ENCODE data around the gene KCNIP3.

Gene KCNIP3

DNA sequence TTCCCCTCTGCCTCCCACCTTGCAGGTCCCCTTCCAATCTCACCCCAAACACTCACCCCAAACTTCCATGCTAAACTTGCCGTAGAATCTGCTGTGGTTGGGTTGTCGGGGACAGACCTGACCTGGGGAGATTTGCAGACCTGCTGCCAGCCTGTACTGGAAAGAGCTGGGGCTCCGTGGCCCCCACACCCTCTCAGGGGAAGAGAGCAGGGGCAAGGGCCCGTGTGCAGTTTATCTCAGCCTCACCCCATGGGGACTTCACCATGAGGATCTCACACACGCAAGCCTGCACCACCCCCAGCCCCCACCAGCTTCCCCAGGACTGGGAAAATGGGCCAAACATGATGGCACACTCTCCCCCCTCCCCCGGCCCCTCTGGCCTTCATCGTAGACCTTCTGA lies 30.7 kb downstream of the KCNIP3 start:
- no peaks in the 10 kb centered on the region for H3K4me1 ChIP-seq (ENCODE audit: low read depth, poor library complexity, severe bottlenecking)
- H3K4me2 ChIP-seq, result no peak overlapping the region
- H3K79me2 ChIP-seq (ENCODE audit: insufficient read depth, low read depth), result no peaks in the 10 kb centered on the region
- H2AFZ ChIP-seq (ENCODE audit: low read depth), result no peak overlapping the region
- H3K27ac ChIP-seq, result no peak overlapping the region
- no peaks in the 10 kb centered on the region for H4K20me1 ChIP-seq (ENCODE audit: insufficient read depth)
- no peaks in the 10 kb centered on the region for H3K27me3 ChIP-seq (ENCODE audit: insufficient read depth, low read depth)
- H3K9ac ChIP-seq, result no peak overlapping the region
- no peak overlapping the region for H3K4me3 ChIP-seq (IDR thresholded peaks at IDR 0.05; ENCODE audit: insufficient read depth, low read depth, low read length)
- no peaks in the 10 kb centered on the region for H3K36me3 ChIP-seq (ENCODE audit: insufficient read depth)
- TF ChIP-seq, protein P1, sequence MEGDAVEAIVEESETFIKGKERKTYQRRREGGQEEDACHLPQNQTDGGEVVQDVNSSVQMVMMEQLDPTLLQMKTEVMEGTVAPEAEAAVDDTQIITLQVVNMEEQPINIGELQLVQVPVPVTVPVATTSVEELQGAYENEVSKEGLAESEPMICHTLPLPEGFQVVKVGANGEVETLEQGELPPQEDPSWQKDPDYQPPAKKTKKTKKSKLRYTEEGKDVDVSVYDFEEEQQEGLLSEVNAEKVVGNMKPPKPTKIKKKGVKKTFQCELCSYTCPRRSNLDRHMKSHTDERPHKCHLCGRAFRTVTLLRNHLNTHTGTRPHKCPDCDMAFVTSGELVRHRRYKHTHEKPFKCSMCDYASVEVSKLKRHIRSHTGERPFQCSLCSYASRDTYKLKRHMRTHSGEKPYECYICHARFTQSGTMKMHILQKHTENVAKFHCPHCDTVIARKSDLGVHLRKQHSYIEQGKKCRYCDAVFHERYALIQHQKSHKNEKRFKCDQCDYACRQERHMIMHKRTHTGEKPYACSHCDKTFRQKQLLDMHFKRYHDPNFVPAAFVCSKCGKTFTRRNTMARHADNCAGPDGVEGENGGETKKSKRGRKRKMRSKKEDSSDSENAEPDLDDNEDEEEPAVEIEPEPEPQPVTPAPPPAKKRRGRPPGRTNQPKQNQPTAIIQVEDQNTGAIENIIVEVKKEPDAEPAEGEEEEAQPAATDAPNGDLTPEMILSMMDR (conservative IDR thresholded peaks at IDR 0.05; ENCODE audit: low read depth, low read length), result no peak

DNA sequence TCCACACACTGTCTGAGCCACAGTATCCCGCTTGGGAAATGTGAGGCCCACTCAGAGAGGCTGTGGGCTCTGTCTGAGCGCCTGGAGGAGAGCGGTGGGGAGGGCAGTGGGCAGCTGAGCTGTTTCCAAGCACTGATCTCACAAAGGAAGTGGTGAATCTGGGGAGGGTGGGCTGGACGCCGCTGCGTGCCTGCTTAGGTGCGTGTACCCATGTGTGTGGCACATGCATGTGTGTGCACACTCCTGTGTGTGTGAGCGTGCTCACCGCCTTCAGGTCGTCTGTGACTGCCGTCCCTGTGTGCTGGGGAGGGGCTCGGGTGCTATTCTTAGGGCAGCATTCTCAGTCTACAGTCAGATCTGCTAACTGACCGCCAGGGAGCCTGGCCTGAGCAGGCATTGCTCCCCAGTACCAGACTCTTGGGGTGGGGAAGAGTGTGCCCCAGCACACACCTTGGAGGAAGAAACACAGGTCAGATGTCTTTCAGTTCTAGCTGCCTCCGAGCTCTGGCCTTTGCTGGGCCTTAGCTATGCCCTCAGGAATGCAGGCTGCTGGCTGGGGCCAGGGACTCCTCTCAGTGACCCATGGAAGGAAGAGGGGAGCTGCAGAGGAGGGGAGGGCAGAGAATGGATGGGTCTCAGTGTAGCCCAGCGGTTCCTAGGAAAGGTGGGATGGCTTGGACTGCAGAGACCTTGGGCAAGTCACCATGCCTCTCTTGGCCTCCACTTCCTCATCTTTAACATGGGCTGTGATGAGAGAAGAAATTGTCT lies 31.4 kb downstream of the KCNIP3 start:
- Histone ChIP-seq H3K79me2 (ENCODE audit: insufficient read depth, low read depth) (no peaks in the 10 kb centered on the region), H3K4me1 (ENCODE audit: low read depth, poor library complexity, severe bottlenecking) (no peaks in the 10 kb centered on the region), H3K27me3 (ENCODE audit: insufficient read depth, low read depth) (no peaks in the 10 kb centered on the region), H3K4me2 (no peak overlapping the region), H3K4me3 (IDR thresholded peaks at IDR 0.05; ENCODE audit: insufficient read depth, low read depth, low read length) (no peak overlapping the region), H3K9ac (no peak overlapping the region), H3K27ac (no peak overlapping the region), H4K20me1 (ENCODE audit: insufficient read depth) (no peaks in the 10 kb centered on the region), H2AFZ (ENCODE audit: low read depth) (no peak overlapping the region), H3K36me3 (ENCODE audit: insufficient read depth) (no peaks in the 10 kb centered on the region)
- TF ChIP-seq, protein P1 (conservative IDR thresholded peaks at IDR 0.05; ENCODE audit: low read depth, low read length), result no peak

- Histone ChIP-seq H3K27ac (no peak overlapping the region), H4K20me1 (ENCODE audit: insufficient read depth) (no peaks in the 10 kb centered on the region), H2AFZ (ENCODE audit: low read depth) (no peak overlapping the region), H3K4me2 (no peak overlapping the region), H3K27me3 (ENCODE audit: insufficient read depth, low read depth) (no peaks in the 10 kb centered on the region), H3K9ac (no peak overlapping the region), H3K4me3 (IDR thresholded peaks at IDR 0.05; ENCODE audit: insufficient read depth, low read depth, low read length) (no peak overlapping the region), H3K79me2 (ENCODE audit: insufficient read depth, low read depth) (no peaks in the 10 kb centered on the region), H3K4me1 (ENCODE audit: low read depth, poor library complexity, severe bottlenecking) (no peaks in the 10 kb centered on the region), H3K36me3 (ENCODE audit: insufficient read depth) (no peaks in the 10 kb centered on the region)
- TF ChIP-seq, protein P1 (conservative IDR thresholded peaks at IDR 0.05; ENCODE audit: low read depth, low read length), result no peak
Measured at GRCh38 chr2:95329401-95329800, 32.3 kb downstream of the KCNIP3 start.

DNA sequence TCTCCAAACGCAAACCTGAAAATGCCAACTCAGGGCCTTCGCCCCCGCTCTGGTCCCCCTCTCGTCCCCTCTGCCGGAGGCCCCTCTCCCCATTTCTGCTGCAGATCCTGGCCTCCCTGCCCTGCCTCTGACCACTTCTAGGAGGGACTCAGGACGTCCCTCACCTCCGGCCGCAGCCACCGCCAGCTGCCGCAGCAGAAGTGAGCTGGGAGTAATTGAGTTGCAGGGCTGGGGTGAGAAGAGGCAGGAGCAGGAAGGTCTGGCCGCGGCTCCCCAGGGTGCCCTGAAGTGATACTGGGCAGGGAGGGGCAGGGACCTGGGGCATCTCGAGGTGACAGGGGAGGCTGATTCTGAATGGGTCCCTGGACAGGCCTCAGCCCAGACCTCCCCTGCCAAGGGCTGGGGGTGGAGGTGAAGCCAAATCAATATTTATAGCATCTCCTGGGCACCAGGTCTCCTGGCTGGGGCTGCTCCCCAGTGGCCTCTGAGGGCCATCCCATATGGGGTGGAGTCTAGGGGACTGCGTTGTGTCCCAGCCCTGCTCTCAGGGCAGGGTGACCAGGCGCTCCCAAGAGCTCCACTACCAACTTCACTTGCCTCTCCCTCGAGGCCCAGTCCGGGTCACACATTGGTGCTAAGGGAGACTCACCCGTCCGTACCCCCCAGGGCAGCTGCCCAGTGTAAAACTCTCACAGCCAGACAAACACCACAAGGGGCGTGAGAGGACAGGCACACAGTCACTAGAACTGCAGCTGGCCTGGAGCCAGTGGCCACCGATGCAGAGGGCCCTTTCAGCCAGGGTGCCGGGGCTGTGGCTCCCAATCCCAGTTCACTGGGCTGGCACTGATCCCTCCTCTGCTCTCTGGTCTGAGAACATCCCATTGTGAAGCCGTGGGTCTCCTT lies 33.0 kb downstream of the KCNIP3 start:
- TF ChIP-seq, protein P1 (conservative IDR thresholded peaks at IDR 0.05; ENCODE audit: low read depth, low read length), result no peak
- Histone ChIP-seq H3K79me2 (ENCODE audit: insufficient read depth, low read depth) (no peaks in the 10 kb centered on the region), H3K9ac (no peak overlapping the region), H3K27ac (no peak overlapping the region), H3K4me1 (ENCODE audit: low read depth, poor library complexity, severe bottlenecking) (no peaks in the 10 kb centered on the region), H3K4me3 (IDR thresholded peaks at IDR 0.05; ENCODE audit: insufficient read depth, low read depth, low read length) (no peak overlapping the region), H2AFZ (ENCODE audit: low read depth) (no peak overlapping the region), H4K20me1 (ENCODE audit: insufficient read depth) (no peaks in the 10 kb centered on the region), H3K27me3 (ENCODE audit: insufficient read depth, low read depth) (no peaks in the 10 kb centered on the region), H3K4me2 (no peak overlapping the region), H3K36me3 (ENCODE audit: insufficient read depth) (no peaks in the 10 kb centered on the region)
